ENCODE measurements around the gene LLPH. TPM values are rescaled to one million over a fixed set of nuclear protein-coding genes. Genes with fewer than 3 reads are reported as not detected.
A peak's percentile ranks its signal among the peaks of the same experiment; 100 is the strongest.

LLPH gene
- polyA plus RNA-seq, 3 donors: 3.1 to 44.0 (median 33.4) TPM

DNA sequence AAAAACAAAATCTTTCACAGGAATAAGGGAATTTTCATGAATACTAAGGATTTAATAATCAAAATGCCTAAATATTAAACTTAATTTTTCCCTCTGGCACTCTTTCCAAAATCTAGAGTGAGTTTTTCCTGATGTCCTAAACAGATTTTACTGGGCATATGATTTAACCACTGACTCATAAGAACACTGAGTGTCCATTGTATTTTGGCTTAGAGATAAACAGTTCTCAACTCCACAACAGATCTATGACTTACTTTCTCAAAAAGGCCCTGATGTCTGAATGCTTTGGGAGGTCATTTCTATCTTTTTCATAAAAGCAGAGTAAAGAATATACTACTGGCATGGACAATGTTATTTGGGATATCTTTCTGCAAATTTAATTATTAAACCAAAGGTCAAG lies 24.2 kb upstream of the LLPH start:
- DNase-seq: no peak
- peaks cover 98% of the 10 kb centered on the region for H3K79me2 ChIP-seq (ENCODE audit: insufficient read depth, low read length)
- H4K20me1 ChIP-seq (ENCODE audit: insufficient read depth, low read length): peaks cover 59% of the 10 kb centered on the region
- peaks cover 0 to 6% of the 10 kb centered on the region in 2 donors for H3K9me3 ChIP-seq (replicated peaks in 1 of 2; ENCODE audit: control insufficient read depth in 1 of 2, insufficient read depth in 1 of 2, low read length in 2 of 2)
- H3K4me1 ChIP-seq (ENCODE audit: control insufficient read depth in 1 of 2, insufficient read depth in 2 of 2, low read length in 2 of 2): peaks cover 16 to 36% of the 10 kb centered on the region in 2 donors
- H3K36me3 ChIP-seq (replicated peaks in 1 of 2; ENCODE audit: control insufficient read depth in 1 of 2, insufficient read depth in 2 of 2, low read length in 2 of 2): peaks cover 21 to 41% of the 10 kb centered on the region in 2 donors
- peaks cover 6 to 11% (median 7%) of the 10 kb centered on the region in 7 donors for H3K9me3 Mint-ChIP-seq
- peak overlapping the region in 5 of 7 donors; percentile 22 to 72 (median 61) for H3K27ac Mint-ChIP-seq
- intact Hi-C loops (cut with micrococcal nuclease): no loop called here
- TF ChIP-seq, protein P1, sequence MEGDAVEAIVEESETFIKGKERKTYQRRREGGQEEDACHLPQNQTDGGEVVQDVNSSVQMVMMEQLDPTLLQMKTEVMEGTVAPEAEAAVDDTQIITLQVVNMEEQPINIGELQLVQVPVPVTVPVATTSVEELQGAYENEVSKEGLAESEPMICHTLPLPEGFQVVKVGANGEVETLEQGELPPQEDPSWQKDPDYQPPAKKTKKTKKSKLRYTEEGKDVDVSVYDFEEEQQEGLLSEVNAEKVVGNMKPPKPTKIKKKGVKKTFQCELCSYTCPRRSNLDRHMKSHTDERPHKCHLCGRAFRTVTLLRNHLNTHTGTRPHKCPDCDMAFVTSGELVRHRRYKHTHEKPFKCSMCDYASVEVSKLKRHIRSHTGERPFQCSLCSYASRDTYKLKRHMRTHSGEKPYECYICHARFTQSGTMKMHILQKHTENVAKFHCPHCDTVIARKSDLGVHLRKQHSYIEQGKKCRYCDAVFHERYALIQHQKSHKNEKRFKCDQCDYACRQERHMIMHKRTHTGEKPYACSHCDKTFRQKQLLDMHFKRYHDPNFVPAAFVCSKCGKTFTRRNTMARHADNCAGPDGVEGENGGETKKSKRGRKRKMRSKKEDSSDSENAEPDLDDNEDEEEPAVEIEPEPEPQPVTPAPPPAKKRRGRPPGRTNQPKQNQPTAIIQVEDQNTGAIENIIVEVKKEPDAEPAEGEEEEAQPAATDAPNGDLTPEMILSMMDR (IDR thresholded peaks at IDR 0.05): no peak
- no peak overlapping the region for H3K4me2 ChIP-seq (replicated peaks; ENCODE audit: extremely low read depth, low read length, poor library complexity, severe bottlenecking)
- H3K4me3 ChIP-seq (replicated peaks in 1 of 3; ENCODE audit: low read depth in 2 of 3, low read length in 3 of 3): no peak overlapping the region
- no peak overlapping the region for H3K4me3 Mint-ChIP-seq
- peak overlapping the region in 1 of 2 donors; percentile 13 for H3K27ac ChIP-seq (ENCODE audit: low read depth in 1 of 2, low read length in 2 of 2)
- no peak overlapping the region for H2AFZ ChIP-seq (ENCODE audit: insufficient read depth, low read depth, low read length, poor library complexity, severe bottlenecking)
- peaks cover 38 to 51% of the 10 kb centered on the region in 2 donors for H3K36me3 Mint-ChIP-seq
- no peaks in the 10 kb centered on the region for H3K27me3 ChIP-seq (ENCODE audit: control insufficient read depth in 2 of 2, insufficient read depth in 2 of 2, low read length in 2 of 2)
- peaks cover 0 to 1% (median 0%) of the 10 kb centered on the region in 3 donors for H3K27me3 Mint-ChIP-seq (ENCODE audit: low read depth in 3 of 3)
- H3K9ac ChIP-seq (ENCODE audit: insufficient read depth, low read length, poor library complexity, severe bottlenecking): no peak overlapping the region
- peaks cover 47% of the 10 kb centered on the region for H3K4me1 Mint-ChIP-seq

DNA sequence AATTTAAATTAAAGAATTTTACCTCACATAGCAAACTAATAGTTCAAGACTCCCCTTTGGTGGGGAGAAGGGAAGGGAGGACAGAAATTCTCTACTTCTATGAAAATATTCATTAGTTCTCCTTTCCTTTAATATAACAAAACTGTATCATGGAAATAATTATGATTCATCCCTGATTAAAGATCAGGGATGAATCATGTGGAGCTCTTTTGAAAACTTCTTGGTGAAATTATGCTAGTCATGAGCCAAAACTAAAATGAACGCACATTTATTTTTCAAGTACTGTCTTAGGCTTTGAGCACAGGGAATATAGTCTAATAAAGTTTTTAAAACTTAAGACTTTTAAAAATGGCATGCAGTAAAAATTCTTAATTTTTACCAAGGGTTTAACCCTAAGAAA lies 22.2 kb upstream of the LLPH start:
- no peak overlapping the region for H3K4me3 ChIP-seq (replicated peaks in 1 of 3; ENCODE audit: low read depth in 2 of 3, low read length in 3 of 3)
- no peak overlapping the region for H3K4me3 Mint-ChIP-seq
- H3K4me1 ChIP-seq (ENCODE audit: control insufficient read depth in 1 of 2, insufficient read depth in 2 of 2, low read length in 2 of 2): peaks cover 20 to 40% of the 10 kb centered on the region in 2 donors
- peaks cover 5 to 11% (median 6%) of the 10 kb centered on the region in 7 donors for H3K9me3 Mint-ChIP-seq
- peaks cover 40% of the 10 kb centered on the region for H4K20me1 ChIP-seq (ENCODE audit: insufficient read depth, low read length)
- H3K27me3 ChIP-seq (ENCODE audit: control insufficient read depth in 2 of 2, insufficient read depth in 2 of 2, low read length in 2 of 2): no peaks in the 10 kb centered on the region
- H3K27me3 Mint-ChIP-seq (ENCODE audit: low read depth in 3 of 3): no peaks in the 10 kb centered on the region
- H3K9me3 ChIP-seq (replicated peaks in 1 of 2; ENCODE audit: control insufficient read depth in 1 of 2, insufficient read depth in 1 of 2, low read length in 2 of 2): peaks cover 0 to 6% of the 10 kb centered on the region in 2 donors
- no peak overlapping the region for H3K27ac Mint-ChIP-seq
- H3K9ac ChIP-seq (ENCODE audit: insufficient read depth, low read length, poor library complexity, severe bottlenecking): no peak overlapping the region
- peaks cover 46% of the 10 kb centered on the region for H3K4me1 Mint-ChIP-seq
- H3K4me2 ChIP-seq (replicated peaks; ENCODE audit: extremely low read depth, low read length, poor library complexity, severe bottlenecking): no peak overlapping the region
- WGBS (ENCODE audit: insufficient coverage): no CpG with 5 or more reads among the region's 1 CpG
- TF ChIP-seq, protein P1 (IDR thresholded peaks at IDR 0.05): no peak
- H2AFZ ChIP-seq (ENCODE audit: insufficient read depth, low read depth, low read length, poor library complexity, severe bottlenecking): no peak overlapping the region
- peaks cover 17 to 44% of the 10 kb centered on the region in 2 donors for H3K36me3 ChIP-seq (replicated peaks in 1 of 2; ENCODE audit: control insufficient read depth in 1 of 2, insufficient read depth in 2 of 2, low read length in 2 of 2)
- H3K36me3 Mint-ChIP-seq: peaks cover 37 to 47% of the 10 kb centered on the region in 2 donors
- no peak overlapping the region for H3K27ac ChIP-seq (ENCODE audit: low read depth in 1 of 2, low read length in 2 of 2)
- peaks cover 98% of the 10 kb centered on the region for H3K79me2 ChIP-seq (ENCODE audit: insufficient read depth, low read length)
- intact Hi-C loops (cut with micrococcal nuclease): no loop called here
- no peak for DNase-seq

Measured in CD14-positive monocyte (primary cell).